Stimulated activated CD8-positive, alpha-beta memory T cell treated with anti-CD3 and anti-CD28 coated beads, Interleukin-12 subunit alpha, Interleukin-12 subunit beta, amount 100 ng/mL, for 1 hour (primary cell): Measurements from ENCODE around the gene VPS16.

Source experiments
- DNase-seq: peaks from one replicate; pipeline ENCODE4 v3.0.0-alpha.2; 2020; ENCODE audit warnings: low read depth

The VPS16 gene

GRCh38 chr20:2835331-2835796 is 5.2 kb upstream of the VPS16 start:
- DNase-seq: no peak

DNA sequence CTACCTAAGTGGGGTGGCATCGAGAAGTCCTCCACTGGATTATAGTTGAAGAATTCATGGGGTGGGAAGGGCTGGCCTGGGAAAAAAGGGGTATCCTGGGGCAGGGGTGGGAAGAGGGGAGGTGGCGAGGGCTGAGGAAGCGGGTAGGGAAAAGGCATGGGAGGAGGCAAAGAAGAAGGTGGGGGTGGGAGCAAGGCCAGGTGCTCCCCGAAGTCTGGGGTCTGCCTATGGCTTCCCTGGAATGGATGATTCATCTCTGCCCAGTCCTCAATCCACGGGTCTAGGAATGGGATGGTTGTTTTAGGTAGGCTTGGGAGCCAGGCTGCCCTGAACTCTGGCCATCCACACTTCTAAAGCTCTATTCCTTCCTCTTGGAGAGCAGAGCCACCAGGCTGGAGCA is 4.5 kb upstream of the VPS16 start:
- no peak for DNase-seq

DNA sequence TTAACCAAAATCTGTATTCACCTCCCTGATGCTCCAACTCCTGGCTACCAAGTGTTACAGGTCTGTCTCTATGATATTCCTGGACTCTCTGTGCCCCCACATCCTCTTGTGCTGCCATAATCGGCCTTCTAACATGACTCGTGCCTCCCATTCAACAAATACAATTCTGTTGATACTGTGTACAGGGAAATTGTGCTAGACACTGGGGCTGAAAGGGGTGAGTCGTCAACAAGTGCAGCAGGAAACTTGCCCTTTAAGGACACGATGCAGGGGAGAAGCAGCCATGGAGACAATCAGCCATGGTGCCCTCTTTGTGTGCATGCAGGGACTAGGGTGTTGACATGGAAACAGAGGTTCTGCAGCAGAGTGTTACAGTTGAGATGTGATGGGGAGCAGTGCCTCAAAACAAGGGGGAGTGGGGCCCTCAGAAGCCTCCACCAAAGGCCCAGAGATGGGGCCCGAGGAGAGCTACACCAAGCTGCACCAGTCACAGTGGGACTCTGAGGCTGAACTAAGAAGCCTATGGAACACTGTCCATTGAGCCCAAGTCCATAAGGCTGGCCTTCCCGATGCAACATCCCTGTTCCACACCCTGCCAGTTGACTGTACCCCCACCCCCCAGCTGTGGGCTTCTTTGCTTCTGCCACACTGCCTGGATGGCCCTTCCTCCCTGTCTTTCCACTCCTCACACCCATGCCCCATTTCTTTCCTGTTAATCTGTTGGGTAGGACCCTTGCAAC is 3.2 kb upstream of the VPS16 start:
- no peak for DNase-seq

DNA sequence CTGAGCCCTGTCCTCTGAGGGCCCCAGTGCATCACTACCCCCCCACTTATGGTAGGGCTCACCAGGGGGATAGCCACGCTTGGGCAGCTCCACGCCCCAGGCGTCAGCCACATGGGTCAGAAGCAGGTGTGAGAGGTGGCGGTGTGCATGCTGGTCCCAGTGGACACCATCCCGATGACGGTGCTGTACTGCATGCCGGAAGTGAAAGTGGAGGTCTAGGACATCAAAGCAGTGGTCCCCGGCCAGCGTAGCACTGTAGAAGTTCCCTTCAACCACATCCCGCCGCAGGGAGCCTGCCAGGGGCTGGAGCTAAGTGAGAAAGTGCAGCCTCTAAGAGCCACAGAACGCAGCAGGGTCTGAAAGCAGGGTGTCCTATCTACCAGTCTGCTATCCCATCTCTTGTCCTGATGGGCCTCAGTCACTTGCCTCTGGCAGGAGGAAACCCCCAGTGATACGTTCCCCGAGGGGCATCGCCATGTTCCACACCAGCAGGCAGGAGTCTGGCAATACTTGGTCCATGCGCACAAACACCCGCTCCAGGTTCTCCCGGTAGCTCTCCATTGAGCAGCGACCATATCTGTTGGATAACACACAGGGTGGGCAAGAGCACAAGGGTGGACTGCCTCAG is 2.3 kb upstream of the VPS16 start:
- DNase-seq: no peak

GRCh38 chr20:2838847-2839671 is 1.5 kb upstream of the VPS16 start:
- no peak for DNase-seq

- DNase-seq: no peak
Observed at GRCh38 chr20:2839732-2840137, 810 bp upstream of the VPS16 start.

- no peak for DNase-seq
Observed at GRCh38 chr20:2840967-2841531, 504 bp downstream of the VPS16 start.

- no peak for DNase-seq
Observed at GRCh38 chr20:2845607-2846006, 5.1 kb downstream of the VPS16 start.

GRCh38 chr20:2846698-2847097 is 6.2 kb downstream of the VPS16 start:
- DNase-seq: no peak

DNA sequence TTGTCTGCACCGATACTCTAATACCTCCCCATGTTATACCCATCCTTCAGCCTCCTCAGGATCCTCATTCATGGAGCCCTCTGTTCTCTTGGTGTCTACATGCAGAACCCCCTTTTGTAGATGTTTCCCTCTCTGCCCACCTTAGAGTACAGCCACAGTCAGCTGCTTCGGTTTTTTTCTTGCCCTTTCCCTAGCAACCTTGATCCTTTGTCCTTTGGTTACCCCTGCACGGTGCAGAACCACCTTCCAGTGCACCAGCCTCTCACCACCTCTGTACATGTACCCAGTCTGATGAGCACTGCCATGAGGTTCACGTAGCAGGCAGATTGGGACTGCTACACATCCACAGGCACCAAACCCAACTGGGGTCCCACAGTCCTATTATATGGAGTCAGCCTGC is 7.3 kb downstream of the VPS16 start:
- no peak for DNase-seq

DNA sequence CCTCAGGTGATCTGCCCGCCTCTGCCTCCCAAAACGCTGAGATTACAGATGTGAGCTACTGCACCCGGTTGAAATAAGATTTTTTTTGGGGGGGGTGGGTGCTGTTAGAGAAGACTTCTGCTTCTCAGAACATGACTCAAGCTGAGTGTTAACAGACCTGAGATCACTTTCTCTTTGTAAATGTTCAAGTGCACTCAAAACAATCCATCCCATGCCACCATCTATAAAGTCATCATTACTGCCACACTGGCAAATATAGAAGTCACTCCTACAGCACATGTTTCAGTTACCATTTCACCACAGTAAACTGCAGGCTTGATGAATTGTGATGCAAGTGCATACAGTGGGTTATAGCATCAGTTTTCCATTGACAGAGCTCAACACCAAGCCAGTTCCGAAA is 9.0 kb downstream of the VPS16 start:
- DNase-seq: no peak

DNA sequence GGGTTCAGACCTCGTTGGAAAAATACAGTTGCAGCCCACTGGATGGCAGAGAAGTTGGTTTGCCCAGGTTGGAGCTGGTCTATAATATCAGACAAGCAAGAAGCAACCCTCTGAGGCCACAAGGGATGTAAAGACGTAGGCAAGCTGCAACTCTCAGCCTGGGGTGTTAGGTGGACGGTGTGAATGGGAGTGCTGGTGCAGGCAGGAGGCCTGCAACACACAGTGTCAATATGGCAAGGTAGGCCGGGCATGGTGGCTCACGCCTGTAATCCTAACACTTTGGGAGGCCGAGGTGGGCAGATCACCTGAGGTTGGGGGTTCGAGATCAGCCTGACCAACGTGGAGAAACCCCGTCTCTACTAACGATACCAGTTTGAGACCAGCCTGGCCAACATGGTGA is 10.5 kb downstream of the VPS16 start:
- DNase-seq: no peak

DNA sequence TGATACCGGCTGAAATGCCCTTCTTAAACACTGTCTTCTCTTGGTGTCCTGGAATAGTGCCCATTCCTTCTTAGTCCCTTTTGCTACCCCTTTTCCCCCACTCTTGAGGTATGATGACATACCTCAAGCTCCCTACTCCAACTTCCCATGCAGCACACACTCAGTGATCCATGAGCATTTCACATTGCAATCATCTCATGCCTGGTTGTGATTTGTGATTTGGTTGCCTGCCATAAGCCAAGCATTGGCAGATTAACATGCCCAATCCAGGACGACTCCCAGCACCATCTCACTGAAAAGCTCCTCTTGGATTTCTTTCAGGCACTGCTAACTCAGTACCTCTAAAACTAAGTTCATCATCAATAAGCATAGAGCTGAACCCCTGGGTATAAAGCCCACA is 18.0 kb downstream of the VPS16 start:
- no peak for DNase-seq

DNA sequence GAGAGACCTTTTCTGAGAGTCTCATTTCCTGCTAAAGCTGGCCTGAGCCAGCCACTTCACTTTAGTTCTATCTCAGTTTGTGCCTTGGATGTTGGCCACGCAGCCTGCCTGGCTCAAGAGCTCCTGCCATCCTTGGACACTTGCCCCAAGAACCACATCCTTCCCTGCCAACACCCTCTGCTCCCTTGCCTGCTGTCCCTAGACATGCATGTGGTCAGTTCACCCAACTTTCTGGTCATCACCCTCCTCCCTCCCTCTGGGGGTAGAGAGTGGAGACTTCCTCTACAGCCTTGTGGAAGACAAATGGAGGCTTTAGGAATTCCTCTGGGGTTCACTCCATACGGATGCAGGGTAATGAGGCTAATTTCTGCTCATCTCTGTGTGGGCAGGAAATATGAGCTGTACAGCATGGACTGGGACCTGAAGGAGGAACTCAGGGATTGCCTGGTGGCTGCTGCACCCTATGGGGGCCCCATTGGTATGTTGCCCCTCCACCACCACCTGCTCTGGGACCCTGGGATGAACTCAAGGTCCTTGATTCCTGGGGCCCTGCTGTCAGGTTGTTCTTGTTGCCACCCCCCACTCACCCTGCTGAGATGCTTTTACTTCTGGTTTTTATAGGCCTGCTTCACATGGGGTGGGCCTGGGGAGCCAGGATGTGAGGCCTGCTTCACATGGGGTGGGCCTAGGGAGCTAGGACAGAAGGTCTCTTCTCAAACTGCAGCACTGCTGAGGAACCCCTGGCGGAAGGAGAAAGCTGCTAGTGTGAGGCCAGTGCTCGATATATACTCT is 19.0 kb downstream of the VPS16 start:
- DNase-seq: no peak

- no peak for DNase-seq
Observed at GRCh38 chr20:2864626-2865025, 24.1 kb downstream of the VPS16 start.

DNA sequence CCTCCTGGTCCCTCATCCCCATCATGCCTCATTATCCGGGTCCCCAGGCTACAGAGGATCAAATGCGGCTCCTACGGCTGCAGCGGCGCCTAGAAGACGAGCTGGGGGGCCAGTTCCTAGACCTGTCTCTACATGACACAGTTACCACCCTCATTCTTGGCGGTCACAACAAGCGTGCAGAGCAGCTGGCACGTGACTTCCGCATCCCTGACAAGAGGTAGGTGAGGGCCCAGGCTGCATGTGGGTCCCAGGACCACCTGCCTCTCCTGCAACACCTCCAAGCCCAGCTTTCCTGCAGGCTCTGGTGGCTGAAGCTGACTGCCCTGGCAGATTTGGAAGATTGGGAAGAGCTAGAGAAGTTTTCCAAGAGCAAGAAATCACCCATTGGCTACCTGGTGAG is 24.6 kb downstream of the VPS16 start:
- DNase-seq: no peak

GRCh38 chr20:2865630-2866029 is 25.1 kb downstream of the VPS16 start:
- DNase-seq: no peak

DNA sequence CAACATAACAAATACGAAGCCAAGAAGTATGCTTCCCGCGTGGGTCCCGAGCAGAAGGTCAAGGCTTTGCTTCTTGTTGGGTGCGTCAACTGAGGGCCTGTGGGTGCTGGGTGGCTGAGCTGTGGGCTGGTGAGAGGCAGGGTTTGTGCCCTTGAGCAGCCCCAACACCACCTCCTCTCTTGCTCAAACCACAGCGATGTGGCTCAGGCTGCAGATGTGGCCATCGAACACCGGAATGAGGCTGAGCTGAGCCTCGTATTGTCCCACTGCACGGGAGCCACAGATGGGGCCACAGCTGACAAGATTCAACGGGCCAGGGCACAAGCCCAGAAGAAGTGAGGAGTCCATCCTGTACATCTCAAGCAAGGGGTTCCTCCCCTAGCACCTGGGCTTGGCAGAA is 25.7 kb downstream of the VPS16 start:
- DNase-seq: no peak

GRCh38 chr20:2867081-2867864 is 26.7 kb downstream of the VPS16 start:
- DNase-seq: no peak

- DNase-seq: no peak
Observed at GRCh38 chr20:2869381-2869780, 28.8 kb downstream of the VPS16 start.

DNA sequence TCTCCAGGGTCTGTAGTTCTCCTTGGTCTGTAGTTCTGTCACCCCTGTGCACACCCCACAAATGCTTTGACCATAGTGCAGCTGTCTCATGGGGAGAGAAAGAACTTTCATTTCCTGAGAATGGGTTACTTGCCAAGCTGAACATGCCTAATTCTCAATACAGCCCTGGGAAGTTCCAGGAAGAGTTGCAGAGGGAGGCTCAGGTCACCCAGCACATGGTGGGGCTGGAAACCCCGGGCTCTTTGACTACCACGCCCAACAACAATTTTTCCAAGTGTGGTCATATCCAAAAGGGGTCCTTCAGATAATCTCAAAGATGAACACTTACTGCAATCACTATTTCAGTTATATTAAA is 30.5 kb downstream of the VPS16 start:
- no peak for DNase-seq
